ENCODE results near the gene PLEKHG5. TPM values are rescaled to one million over a fixed set of nuclear protein-coding genes. Genes with fewer than 3 reads are reported as not detected.
"Not testable (repeated sequence)": the region's sequence is repeated elsewhere in the genome, so short reads cannot be mapped to it uniquely, and the experiment has no call there.

The PLEKHG5 gene
- total RNA-seq, 1 experiment from 2014 or later = 0.86 TPM

DNA sequence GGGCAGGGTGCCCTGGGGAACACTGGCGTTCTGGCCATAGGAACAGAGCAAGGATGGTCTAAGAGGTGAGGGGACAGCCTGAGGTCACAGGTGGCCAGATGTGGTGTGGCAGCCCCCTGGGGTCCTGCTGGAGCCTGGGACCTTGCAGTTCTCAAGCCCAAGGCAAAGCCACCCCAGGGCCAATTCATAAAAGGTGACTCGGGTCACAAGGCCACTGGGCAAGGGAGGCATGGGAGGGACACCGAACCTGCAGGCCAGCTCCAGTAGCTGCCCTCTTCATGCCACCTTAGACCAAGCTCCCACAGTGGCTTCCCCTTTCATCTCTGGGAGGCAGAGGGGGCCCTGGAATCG, 44.8 kb downstream of the PLEKHG5 start:
- Histone ChIP-seq H3K36me3 (ENCODE audit: insufficient read depth, low read length, poor library complexity, severe bottlenecking) (no peaks in the 10 kb centered on the region), H3K9me3 (ENCODE audit: low read depth, low read length, poor library complexity, severe bottlenecking) (no peaks in the 10 kb centered on the region), H3K27ac (ENCODE audit: low read depth, low read length, poor library complexity, severe bottlenecking) (no peak overlapping the region), H3K4me3 (ENCODE audit: low read depth, low read length, poor library complexity, severe bottlenecking) (no peak overlapping the region), H3K27me3 (replicated peaks; ENCODE audit: insufficient read depth, low read depth, low read length, poor library complexity) (peaks cover 54% of the 10 kb centered on the region), H3K4me1 (ENCODE audit: insufficient read depth, low read length, poor library complexity, severe bottlenecking) (no peaks in the 10 kb centered on the region)
- CTCF ChIA-PET = no interaction called here
- BruUV-seq (replicated peaks) = no TSS peak
- POLR2A ChIA-PET (ENCODE audit: low non-redundant PET) = no interaction called here
- intact Hi-C loops (cut with micrococcal nuclease; ENCODE audit: unreplicated experiment) = no loop called here
- DNase-seq (ENCODE audit: low spot score) = no peak
- TF ChIP-seq EZH2 (IDR thresholded peaks at IDR 0.05; ENCODE audit: borderline replicate concordance, low read depth, low read length, poor library complexity, severe bottlenecking) = no peak
- TF ChIP-seq, protein P1, sequence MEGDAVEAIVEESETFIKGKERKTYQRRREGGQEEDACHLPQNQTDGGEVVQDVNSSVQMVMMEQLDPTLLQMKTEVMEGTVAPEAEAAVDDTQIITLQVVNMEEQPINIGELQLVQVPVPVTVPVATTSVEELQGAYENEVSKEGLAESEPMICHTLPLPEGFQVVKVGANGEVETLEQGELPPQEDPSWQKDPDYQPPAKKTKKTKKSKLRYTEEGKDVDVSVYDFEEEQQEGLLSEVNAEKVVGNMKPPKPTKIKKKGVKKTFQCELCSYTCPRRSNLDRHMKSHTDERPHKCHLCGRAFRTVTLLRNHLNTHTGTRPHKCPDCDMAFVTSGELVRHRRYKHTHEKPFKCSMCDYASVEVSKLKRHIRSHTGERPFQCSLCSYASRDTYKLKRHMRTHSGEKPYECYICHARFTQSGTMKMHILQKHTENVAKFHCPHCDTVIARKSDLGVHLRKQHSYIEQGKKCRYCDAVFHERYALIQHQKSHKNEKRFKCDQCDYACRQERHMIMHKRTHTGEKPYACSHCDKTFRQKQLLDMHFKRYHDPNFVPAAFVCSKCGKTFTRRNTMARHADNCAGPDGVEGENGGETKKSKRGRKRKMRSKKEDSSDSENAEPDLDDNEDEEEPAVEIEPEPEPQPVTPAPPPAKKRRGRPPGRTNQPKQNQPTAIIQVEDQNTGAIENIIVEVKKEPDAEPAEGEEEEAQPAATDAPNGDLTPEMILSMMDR (conservative IDR thresholded peaks at IDR 0.05; ENCODE audit: low read depth, low read length) = no peak

DNA sequence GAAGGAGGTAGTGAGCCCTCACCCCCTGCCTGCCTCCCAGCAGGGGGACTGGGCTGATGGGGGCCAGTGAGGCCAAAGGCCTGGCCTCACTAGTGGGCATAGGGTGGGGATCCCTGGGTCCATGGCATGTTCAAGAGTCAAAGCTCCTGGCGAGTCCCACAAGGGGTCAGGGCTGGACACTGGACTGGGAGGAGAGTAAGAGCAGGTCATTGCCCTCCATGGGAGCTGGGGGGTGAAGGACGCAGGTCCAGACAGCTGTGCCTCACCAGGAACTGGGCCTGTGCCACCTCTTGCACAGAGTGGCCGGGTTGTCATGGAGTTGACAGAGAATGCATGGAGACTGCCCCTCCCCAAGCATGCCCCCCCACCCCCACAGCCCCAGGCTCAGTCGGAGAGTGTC, 45.5 kb downstream of the PLEKHG5 start:
- peaks cover 47% of the 10 kb centered on the region for H3K27me3 ChIP-seq (replicated peaks; ENCODE audit: insufficient read depth, low read depth, low read length, poor library complexity)
- H3K27ac ChIP-seq (ENCODE audit: low read depth, low read length, poor library complexity, severe bottlenecking); DNase-seq (ENCODE audit: low spot score); H3K9me3 ChIP-seq (ENCODE audit: low read depth, low read length, poor library complexity, severe bottlenecking); BruUV-seq (replicated peaks); intact Hi-C loops (cut with micrococcal nuclease; ENCODE audit: unreplicated experiment); H3K36me3 ChIP-seq (ENCODE audit: insufficient read depth, low read length, poor library complexity, severe bottlenecking); POLR2A ChIA-PET (ENCODE audit: low non-redundant PET); H3K4me3 ChIP-seq (ENCODE audit: low read depth, low read length, poor library complexity, severe bottlenecking); H3K4me1 ChIP-seq (ENCODE audit: insufficient read depth, low read length, poor library complexity, severe bottlenecking); CTCF ChIA-PET: not testable (repeated sequence)

GRCh38 chr1:6445062-6445763, 46.3 kb downstream of the PLEKHG5 start:
- intact Hi-C loops (cut with micrococcal nuclease; ENCODE audit: unreplicated experiment) = no loop called here
- ChIA-PET POLR2A (ENCODE audit: low non-redundant PET) (no interaction called here), CTCF (interaction anchor here (1.2 kb wide), 1 partner anchor 22 kb away, joined by 4 read pairs; no protein-coding TSS in a partner anchor)
- Histone ChIP-seq H3K36me3 (ENCODE audit: insufficient read depth, low read length, poor library complexity, severe bottlenecking) (no peaks in the 10 kb centered on the region), H3K27ac (ENCODE audit: low read depth, low read length, poor library complexity, severe bottlenecking) (no peak overlapping the region), H3K9me3 (ENCODE audit: low read depth, low read length, poor library complexity, severe bottlenecking) (no peaks in the 10 kb centered on the region), H3K4me3 (ENCODE audit: low read depth, low read length, poor library complexity, severe bottlenecking) (no peak overlapping the region), H3K27me3 (replicated peaks; ENCODE audit: insufficient read depth, low read depth, low read length, poor library complexity) (peaks cover 40% of the 10 kb centered on the region), H3K4me1 (ENCODE audit: insufficient read depth, low read length, poor library complexity, severe bottlenecking) (no peaks in the 10 kb centered on the region)
- no peak for DNase-seq (ENCODE audit: low spot score)
- BruUV-seq (replicated peaks) = no TSS peak
- TF ChIP-seq, protein P1 (conservative IDR thresholded peaks at IDR 0.05; ENCODE audit: low read depth, low read length) = no peak
- TF ChIP-seq EZH2 (IDR thresholded peaks at IDR 0.05; ENCODE audit: borderline replicate concordance, low read depth, low read length, poor library complexity, severe bottlenecking) = no peak

DNA sequence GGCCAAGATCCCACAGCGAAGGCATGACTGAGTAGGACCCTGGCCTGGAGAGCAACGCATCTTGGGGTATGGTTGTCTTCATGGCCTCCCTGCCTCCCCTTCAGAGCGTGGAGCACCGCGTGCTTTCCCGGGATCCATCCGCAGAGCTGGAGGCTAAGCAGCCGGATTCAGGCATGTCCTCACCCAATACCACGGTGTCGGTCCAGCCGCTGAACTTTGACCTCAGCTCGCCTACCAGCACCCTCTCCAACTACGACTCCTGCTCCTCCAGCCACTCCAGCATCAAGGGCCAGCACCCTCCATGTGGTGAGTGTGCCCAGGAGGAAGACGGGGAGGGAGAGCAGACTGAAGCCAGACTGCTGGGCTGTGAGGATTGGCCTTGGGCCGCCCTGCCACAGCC, 47.1 kb downstream of the PLEKHG5 start:
- no peak overlapping the region for H3K4me3 ChIP-seq (ENCODE audit: low read depth, low read length, poor library complexity, severe bottlenecking)
- DNase-seq (ENCODE audit: low spot score) = no peak
- no peak for TF ChIP-seq EZH2 (IDR thresholded peaks at IDR 0.05; ENCODE audit: borderline replicate concordance, low read depth, low read length, poor library complexity, severe bottlenecking)
- TF ChIP-seq, protein P1 (conservative IDR thresholded peaks at IDR 0.05; ENCODE audit: low read depth, low read length) = no peak
- no peaks in the 10 kb centered on the region for H3K36me3 ChIP-seq (ENCODE audit: insufficient read depth, low read length, poor library complexity, severe bottlenecking)
- no TSS peak for BruUV-seq (replicated peaks)
- H3K27ac ChIP-seq (ENCODE audit: low read depth, low read length, poor library complexity, severe bottlenecking) = no peak overlapping the region
- intact Hi-C loops (cut with micrococcal nuclease; ENCODE audit: unreplicated experiment) = no loop called here
- ChIA-PET POLR2A (ENCODE audit: low non-redundant PET) (no interaction called here), CTCF (interaction anchor here (1.2 kb wide), 1 partner anchor 21 kb away, joined by 4 read pairs; no protein-coding TSS in a partner anchor)
- H3K27me3 ChIP-seq (replicated peaks; ENCODE audit: insufficient read depth, low read depth, low read length, poor library complexity) = peaks cover 32% of the 10 kb centered on the region
- H3K4me1 ChIP-seq (ENCODE audit: insufficient read depth, low read length, poor library complexity, severe bottlenecking) = no peaks in the 10 kb centered on the region
- no peaks in the 10 kb centered on the region for H3K9me3 ChIP-seq (ENCODE audit: low read depth, low read length, poor library complexity, severe bottlenecking)
